ENCODE results near the gene DIS3L2. TPM values are rescaled to one million over a fixed set of nuclear protein-coding genes. Genes with fewer than 3 reads are reported as not detected.

The DIS3L2 gene
- total RNA-seq, 2 donors from 2014 or later = 21.7 to 22.2 TPM

GRCh38 chr2:232232915-232233314 lies 271.4 kb downstream of the DIS3L2 start:
- intact Hi-C loops (cut with DNase I) = no loop called here
- DNase-seq (ENCODE audit: low spot score) = no peak

GRCh38 chr2:232234922-232235615 lies 273.6 kb downstream of the DIS3L2 start:
- no peak for DNase-seq (ENCODE audit: low spot score)
- intact Hi-C loops (cut with DNase I) = no loop called here

GRCh38 chr2:232235716-232236115 lies 274.2 kb downstream of the DIS3L2 start:
- no peak for DNase-seq (ENCODE audit: low spot score)
- intact Hi-C loops (cut with DNase I) = no loop called here

GRCh38 chr2:232236200-232236599 lies 274.7 kb downstream of the DIS3L2 start:
- intact Hi-C loops (cut with DNase I) = no loop called here
- no peak for DNase-seq (ENCODE audit: low spot score)

- no peak for DNase-seq (ENCODE audit: low spot score)
- intact Hi-C loops (cut with DNase I) = no loop called here
Measured at GRCh38 chr2:232237464-232237863, 276.0 kb downstream of the DIS3L2 start.

DNA sequence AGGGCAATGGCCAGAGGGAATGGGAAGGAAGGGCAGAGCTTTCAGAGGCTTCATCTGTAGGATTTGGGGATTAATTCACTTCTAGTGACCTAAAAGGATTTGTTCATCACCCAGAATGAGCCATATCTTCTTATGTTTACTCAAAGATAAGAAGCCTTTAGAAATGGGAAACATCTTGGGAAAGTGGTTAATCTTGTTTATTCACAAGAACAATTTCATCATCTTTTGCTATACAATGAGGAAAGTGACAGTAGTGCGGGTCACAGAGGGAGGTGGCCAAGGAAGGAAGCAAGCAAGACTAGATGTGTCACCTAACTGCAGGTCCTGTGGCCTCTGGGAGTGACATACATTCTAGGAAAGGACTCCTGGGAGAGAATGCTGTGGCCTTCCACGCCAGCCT lies 276.6 kb downstream of the DIS3L2 start:
- DNase-seq (ENCODE audit: low spot score) = no peak
- intact Hi-C loops (cut with DNase I) = no loop called here

DNA sequence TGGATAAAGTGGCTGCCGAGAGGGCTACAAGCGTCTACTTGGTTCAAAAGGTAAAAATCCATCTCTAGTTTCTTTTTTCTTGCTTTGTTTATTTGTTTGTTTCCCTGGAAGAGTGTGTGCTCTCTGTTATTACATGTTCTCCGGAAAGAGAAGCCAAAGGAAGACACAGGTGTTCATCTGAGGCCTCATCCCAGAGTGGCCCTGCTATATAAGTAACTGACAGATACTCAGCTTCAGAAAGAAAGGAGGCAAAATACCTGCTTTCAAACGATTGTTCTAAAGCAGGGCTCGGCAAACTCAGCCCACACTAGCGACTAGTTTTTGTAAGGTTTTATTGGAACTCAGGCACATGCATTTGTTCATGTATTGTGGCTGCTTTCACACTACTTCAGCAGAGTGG lies 277.1 kb downstream of the DIS3L2 start:
- intact Hi-C loops (cut with DNase I) = no loop called here

GRCh38 chr2:232239951-232240681 lies 278.6 kb downstream of the DIS3L2 start:
- intact Hi-C loops (cut with DNase I) = no loop called here
- no peak for DNase-seq (ENCODE audit: low spot score)

More for the DNA sequence above, 277.1 kb downstream of the DIS3L2 start:
- DNase-seq (ENCODE audit: low spot score) = no peak

DNA sequence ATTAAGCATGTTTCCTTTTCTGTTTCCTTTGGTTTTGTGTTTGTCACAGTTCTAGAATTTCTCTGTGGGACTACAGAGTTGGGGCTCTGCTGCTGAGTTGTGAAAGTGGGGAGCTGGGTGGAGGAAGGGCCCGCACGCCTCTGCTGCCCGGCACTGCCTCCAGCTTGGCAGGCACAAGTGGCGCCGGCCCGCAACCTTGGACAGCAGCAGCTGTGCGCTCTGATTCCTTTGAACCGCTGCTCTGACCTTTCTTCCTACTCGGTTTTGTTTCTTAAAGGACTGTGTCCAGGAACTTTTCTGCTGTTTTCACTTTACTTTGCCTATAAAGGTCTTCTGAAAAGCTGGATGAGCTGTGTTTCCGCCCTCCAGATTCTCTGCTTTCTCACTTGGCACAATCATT lies 279.4 kb downstream of the DIS3L2 start:
- intact Hi-C loops (cut with DNase I) = no loop called here
- no peak for DNase-seq (ENCODE audit: low spot score)

GRCh38 chr2:232242316-232242715 lies 280.8 kb downstream of the DIS3L2 start:
- intact Hi-C loops (cut with DNase I) = no loop called here
- DNase-seq (ENCODE audit: low spot score) = no peak

DNA sequence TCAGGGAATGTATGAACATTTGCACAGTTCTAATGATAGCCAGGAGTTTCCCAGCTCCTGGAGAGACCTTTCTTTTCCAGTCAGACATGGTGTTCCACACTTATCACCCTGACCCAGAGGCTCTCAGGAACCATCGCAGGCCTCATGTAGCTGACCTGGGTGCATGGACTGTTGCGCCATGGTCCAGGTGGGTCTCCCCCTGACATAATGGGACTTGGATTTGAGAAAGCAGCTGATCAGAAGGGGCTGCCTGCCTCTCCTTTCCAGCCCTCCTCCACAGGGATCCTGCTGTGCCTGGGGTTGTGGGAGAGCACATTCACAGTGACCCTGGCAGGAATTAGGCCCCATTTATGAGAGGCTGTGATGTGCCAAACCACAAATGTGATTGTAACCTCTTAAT lies 283.6 kb downstream of the DIS3L2 start:
- intact Hi-C loops (cut with DNase I) = no loop called here
- DNase-seq (ENCODE audit: low spot score) = no peak

GRCh38 chr2:232246245-232246644 lies 284.7 kb downstream of the DIS3L2 start:
- intact Hi-C loops (cut with DNase I) = loop anchor here in 1 of 2 donors (1.0 kb wide), 1 partner anchor 47 kb away; no protein-coding TSS in a partner anchor

GRCh38 chr2:232249096-232249495 lies 287.6 kb downstream of the DIS3L2 start:
- DNase-seq (ENCODE audit: low spot score) = no peak
- intact Hi-C loops (cut with DNase I) = no loop called here

More at GRCh38 chr2:232246245-232246644, 284.7 kb downstream of the DIS3L2 start:
- no peak for DNase-seq (ENCODE audit: low spot score)

DNA sequence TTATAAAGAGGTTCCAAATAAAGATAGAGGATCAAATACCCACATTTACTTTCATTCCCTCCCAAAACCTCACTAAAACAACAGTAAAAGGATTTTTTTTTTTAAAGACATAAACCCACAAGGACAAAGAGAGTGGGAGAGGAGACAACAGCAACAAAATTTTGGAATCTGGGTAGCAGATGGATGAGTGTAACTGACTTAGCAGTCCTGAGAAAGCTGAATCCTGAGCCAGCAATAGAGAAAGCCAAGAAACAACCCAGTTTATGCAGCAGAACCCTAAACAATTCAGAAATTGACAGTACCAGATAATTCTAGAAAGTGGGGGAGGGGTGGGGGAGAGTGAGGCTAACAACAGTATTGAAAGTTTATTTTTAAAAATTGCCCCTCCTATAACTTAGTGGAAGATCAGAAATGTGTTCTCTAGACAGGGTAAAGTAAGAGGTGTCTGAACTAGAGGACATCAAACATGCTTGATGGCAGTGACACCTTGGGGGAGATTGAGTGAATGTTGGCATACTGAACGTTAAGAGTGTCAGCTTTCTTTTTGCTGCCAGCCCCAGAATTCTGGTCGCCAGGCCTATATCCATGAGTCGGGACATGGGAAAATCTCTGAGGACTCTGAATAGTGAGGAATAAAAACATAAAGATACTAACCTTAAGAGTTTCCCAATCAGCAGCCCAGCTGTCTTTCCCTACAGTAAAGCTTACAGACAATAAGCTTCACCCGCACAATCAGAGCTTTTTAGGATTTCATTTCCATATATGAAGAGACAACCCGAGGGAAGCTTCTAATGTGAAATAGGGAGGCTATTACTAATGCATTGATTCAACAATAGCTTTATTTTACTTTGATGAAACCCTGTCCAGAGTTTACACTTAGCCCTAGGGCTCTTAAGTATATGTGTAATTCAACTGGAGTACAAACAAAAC lies 289.0 kb downstream of the DIS3L2 start:
- intact Hi-C loops (cut with DNase I) = no loop called here
- DNase-seq (ENCODE audit: low spot score) = no peak

DNA sequence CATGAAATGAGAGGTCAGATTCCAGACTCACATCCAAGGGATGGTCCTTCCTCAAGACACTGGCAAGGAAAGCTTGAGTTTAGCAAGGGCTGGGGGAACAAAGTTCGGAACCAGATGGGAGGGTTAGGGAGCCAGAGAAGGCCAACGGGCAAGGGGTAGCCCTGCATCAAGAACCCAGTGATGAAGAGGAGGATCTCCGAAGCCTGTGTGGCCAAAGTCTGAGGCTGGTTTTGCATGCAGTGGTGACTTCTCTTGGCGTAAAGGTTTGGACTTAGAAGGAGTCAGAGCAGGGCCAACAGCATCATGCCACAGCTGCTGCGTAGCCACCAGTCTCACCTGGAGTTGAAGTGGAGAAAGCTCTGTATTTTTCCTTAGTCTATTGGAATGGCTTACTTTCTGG lies 293.5 kb downstream of the DIS3L2 start:
- intact Hi-C loops (cut with DNase I) = no loop called here
- DNase-seq (ENCODE audit: low spot score) = no peak

GRCh38 chr2:232260075-232260474 lies 298.6 kb downstream of the DIS3L2 start:
- intact Hi-C loops (cut with DNase I) = no loop called here
- no peak for DNase-seq (ENCODE audit: low spot score)

DNA sequence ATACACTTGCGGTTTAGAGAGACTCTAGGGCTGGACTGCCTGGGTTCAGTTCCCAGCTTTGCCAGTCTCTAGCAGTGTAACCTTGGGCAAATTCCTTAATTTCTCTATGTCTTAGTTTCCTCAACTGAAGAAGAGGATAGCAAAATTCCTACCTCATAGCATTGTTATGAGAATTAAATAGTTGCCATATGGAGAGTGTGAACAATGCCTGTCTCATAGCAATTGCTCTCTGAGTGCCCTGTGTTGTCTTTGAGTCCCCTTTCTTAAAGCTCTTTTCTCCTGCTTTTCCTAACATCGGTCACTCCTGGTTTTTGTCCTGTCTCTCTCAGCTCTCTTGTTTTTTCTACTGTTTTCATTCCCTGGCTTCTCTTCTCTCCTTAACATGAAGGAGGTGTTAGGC lies 300.3 kb downstream of the DIS3L2 start:
- no peak for DNase-seq (ENCODE audit: low spot score)
- intact Hi-C loops (cut with DNase I) = no loop called here

- intact Hi-C loops (cut with DNase I) = no loop called here
- no peak for DNase-seq (ENCODE audit: low spot score)
Measured at GRCh38 chr2:232263295-232263694, 301.8 kb downstream of the DIS3L2 start.

DNA sequence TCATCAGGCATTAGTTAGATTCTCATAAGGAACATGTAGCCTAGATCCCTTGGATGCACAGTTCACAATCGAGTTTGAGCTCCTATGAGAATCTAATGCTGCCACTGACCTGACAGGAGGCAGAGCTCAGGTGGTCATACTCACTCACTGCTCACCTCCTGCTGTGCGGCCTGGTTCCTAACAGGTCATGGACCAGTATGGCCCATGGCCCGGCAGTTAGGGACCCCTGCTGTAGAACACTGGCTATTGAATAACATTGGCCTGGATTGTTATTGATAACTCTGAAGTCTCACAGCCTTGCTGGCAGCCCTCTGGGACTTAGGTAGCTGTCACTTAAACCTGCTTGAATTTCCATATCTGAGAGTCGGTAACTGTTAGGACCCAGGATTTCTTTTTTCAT lies 302.6 kb downstream of the DIS3L2 start:
- DNase-seq (ENCODE audit: low spot score) = no peak
- intact Hi-C loops (cut with DNase I) = no loop called here

DNA sequence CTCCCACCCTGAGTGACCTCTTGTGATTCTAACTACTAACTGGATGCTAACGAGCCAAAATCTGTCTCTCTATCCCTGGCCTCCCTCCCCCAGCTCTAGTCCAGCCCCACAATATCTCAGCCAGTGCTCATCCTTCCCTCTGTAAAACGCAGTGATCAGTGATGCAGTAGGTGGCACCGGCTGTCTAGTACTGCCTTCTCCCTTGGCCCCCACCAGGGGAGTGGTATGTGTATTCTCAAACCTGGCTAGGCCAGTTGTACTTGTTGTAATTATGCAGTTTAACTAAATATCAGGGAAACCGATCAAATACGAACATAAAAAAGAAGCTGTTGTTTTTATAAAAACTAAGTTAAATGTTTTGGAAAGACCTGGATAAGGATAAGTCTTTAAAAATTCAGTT lies 303.8 kb downstream of the DIS3L2 start:
- no peak for DNase-seq (ENCODE audit: low spot score)
- intact Hi-C loops (cut with DNase I) = no loop called here
